H1 (cell line): ENCODE measurements around the gene ACSF3. TPM values are rescaled to one million over a fixed set of nuclear protein-coding genes. Genes with fewer than 3 reads are reported as not detected.

ENCODE experiments used
- BACH1 ChIP-seq: IDR thresholded peaks from 2 replicates; pipeline ENCODE4 v1.6.1; 2012; ENCODE audit warnings: low read length, improper control_type of control experiment
- BRCA1 ChIP-seq: IDR thresholded peaks from 2 replicates; pipeline ENCODE4 v1.6.1; 2012; ENCODE audit warnings: low read depth, low read length, improper control_type of control experiment
- CHD7 ChIP-seq: fragments of 300-600 bp; sonication (generic); IDR thresholded peaks from 2 replicates; pipeline ENCODE4 v1.7.1; 2012; ENCODE audit warnings: low read length, moderate library complexity, mild to moderate bottlenecking, inconsistent platforms; ENCODE audit not compliant: insufficient replicate concordance
- KDM1A ChIP-seq: fragments of 200-600, 300-600 bp; sonication (generic); IDR thresholded peaks from 2 replicates; pipeline ENCODE4 v1.7.1; 2016; ENCODE audit warnings: mild to moderate bottlenecking, low read length, borderline replicate concordance
- PHF8 ChIP-seq: fragments of 200-600 bp; sonication (generic); conservative IDR thresholded peaks from 2 replicates; pipeline ENCODE4 v1.7.1; 2012; ENCODE audit warnings: low read depth, mild to moderate bottlenecking, inconsistent platforms, low read length, moderate library complexity
- SIX5 ChIP-seq: IDR thresholded peaks from 2 replicates; pipeline ENCODE4 v1.6.1; 2011; ENCODE audit warnings: mild to moderate bottlenecking, low read depth, low read length
- SUZ12 ChIP-seq: fragments of 200-600 bp; sonication (generic); IDR thresholded peaks from 2 replicates; pipeline ENCODE4 v1.6.1; 2012; ENCODE audit warnings: mild to moderate bottlenecking, inconsistent platforms, low read length, moderate library complexity, mixed read lengths
- ZNF274 ChIP-seq: IDR thresholded peaks from 2 replicates; pipeline ENCODE4 v1.7.0; 2012; ENCODE audit warnings: low read length, borderline replicate concordance; ENCODE audit errors: extremely low read depth
- polyA plus RNA-seq, 7 experiments: library from polyadenylated mRNA; depleted of rRNA in 3 of 7; stranded (reverse) in 5 of 7; unstranded in 2 of 7; fragments of >200 nt in 5 of 7; fragments of 200-250 nt in 2 of 7; gene quantifications; 1 replicate in 5 of 7; 2 replicates in 1 of 7; 4 replicates in 1 of 7; pipeline versions ENCODE4 v1.2.1 to v1.2.3, GENCODE V29; 2011 to 2013; ENCODE audit warnings: missing spikeins in 2 of 7, mixed read lengths in 2 of 7
- total RNA-seq: library from RNA; stranded (reverse); fragmentation: NEBNext Ultra II Directional; extraction: Animal tissue kit (Norgen Biotek cat#: 25700); gene quantifications from 2 replicates; pipeline ENCODE4 v1.2.1, GENCODE V29; 2021

The ACSF3 gene
- total and polyA plus RNA-seq, 2 of the 8 experiments (the other 6 are each of a cell fraction or from before 2014, with no cell fraction given): 15.6 to 22.9 TPM

GRCh38 chr16:89069920-89070319 is 23.7 kb upstream of the ACSF3 start (continued):
- TF ChIP-seq CHD7 (no peak), BACH1 (no peak), SIX5 (no peak), BRCA1 (no peak), PHF8 (no peak), KDM1A (no peak), SUZ12 (no peak), ZNF274 (no peak)
